GM18951 (cell line): ENCODE results near the gene KRTAP10-3.

Experiments
- POLR2A ChIP-seq: IDR thresholded peaks from 4 replicates; pipeline ENCODE4 v1.6.1; 2011; ENCODE audit warnings: mild to moderate bottlenecking; ENCODE audit not compliant: insufficient read length, insufficient read depth; ENCODE audit errors: extremely low read depth
- in situ Hi-C: fragments of 300-500 bp; cut with MboI; formaldehyde crosslinking; loops from one replicate; pipeline ENCODE4 v1.12.0; 2022; ENCODE audit warnings: low sequenced_read_pairs, mixed read lengths, inconsistent platforms; ENCODE audit not compliant: unreplicated experiment

The KRTAP10-3 gene

GRCh38 chr21:44512496-44513388 lies 45.9 kb downstream of the KRTAP10-3 start:
- no peak for TF ChIP-seq POLR2A
- in situ Hi-C loops, result no loop called here

GRCh38 chr21:44511938-44512275 lies 46.7 kb downstream of the KRTAP10-3 start:
- TF ChIP-seq POLR2A, result no peak
- in situ Hi-C loops, result no loop called here

- in situ Hi-C loops, result no loop called here
- TF ChIP-seq POLR2A, result no peak
These were observed 47.2 kb downstream of the KRTAP10-3 start for GRCh38 chr21:44511219-44511937.

- no peak for TF ChIP-seq POLR2A
- in situ Hi-C loops, result no loop called here
These were observed 47.9 kb downstream of the KRTAP10-3 start for GRCh38 chr21:44510508-44511218.

GRCh38 chr21:44510109-44510507 lies 48.5 kb downstream of the KRTAP10-3 start:
- in situ Hi-C loops, result no loop called here
- no peak for TF ChIP-seq POLR2A

GRCh38 chr21:44509539-44509938 lies 49.1 kb downstream of the KRTAP10-3 start:
- in situ Hi-C loops, result no loop called here
- TF ChIP-seq POLR2A, result no peak

GRCh38 chr21:44508711-44509445 lies 49.7 kb downstream of the KRTAP10-3 start:
- in situ Hi-C loops, result no loop called here
- TF ChIP-seq POLR2A, result no peak

GRCh38 chr21:44508426-44508710 lies 50.2 kb downstream of the KRTAP10-3 start:
- no peak for TF ChIP-seq POLR2A
- in situ Hi-C loops, result no loop called here
